ENCODE data around the gene ABHD1.
"Not testable (repeated sequence)": the region's sequence is repeated elsewhere in the genome, so short reads cannot be mapped to it uniquely, and the experiment has no call there.

ABHD1 gene

GRCh38 chr2:27174638-27175037 is 51.0 kb downstream of the ABHD1 start:
- DNase-seq, result no peak

- DNase-seq, result no peak
Observed at GRCh38 chr2:27175330-27175729, 51.7 kb downstream of the ABHD1 start.

GRCh38 chr2:27175781-27176180 is 52.2 kb downstream of the ABHD1 start:
- DNase-seq, result not testable (repeated sequence)

GRCh38 chr2:27177441-27178351 is 54.1 kb downstream of the ABHD1 start:
- no peak for DNase-seq

GRCh38 chr2:27178469-27178868 is 54.9 kb downstream of the ABHD1 start:
- no peak for DNase-seq

GRCh38 chr2:27179344-27180000 is 55.9 kb downstream of the ABHD1 start:
- no peak for DNase-seq
